Cardiac fibroblast (primary cell): ENCODE measurements around the gene SDR42E2.

ENCODE experiments used
- DNase-seq, 2 donors: peaks; one replicate each; pipeline versions ENCODE4 v3.0.0 to v3.0.0-alpha.2; 2010; ENCODE audit warnings: low read depth in 2 of 2
- H3K4me3 ChIP-seq, 2 donors: replicated peaks in 1 of 2; 1 replicate in 1 of 2; 2 replicates in 1 of 2; pipeline ENCODE4 v1.5.1; 2011; ENCODE audit warnings: low read depth in 2 of 2, low read length in 2 of 2, mild to moderate bottlenecking in 2 of 2, moderate library complexity in 1 of 2
- CTCF ChIP-seq: IDR thresholded peaks from one replicate; pipeline ENCODE4 v1.5.1; 2011; ENCODE audit warnings: low read depth, mild to moderate bottlenecking, low read length, inconsistent platforms

Gene SDR42E2

DNA sequence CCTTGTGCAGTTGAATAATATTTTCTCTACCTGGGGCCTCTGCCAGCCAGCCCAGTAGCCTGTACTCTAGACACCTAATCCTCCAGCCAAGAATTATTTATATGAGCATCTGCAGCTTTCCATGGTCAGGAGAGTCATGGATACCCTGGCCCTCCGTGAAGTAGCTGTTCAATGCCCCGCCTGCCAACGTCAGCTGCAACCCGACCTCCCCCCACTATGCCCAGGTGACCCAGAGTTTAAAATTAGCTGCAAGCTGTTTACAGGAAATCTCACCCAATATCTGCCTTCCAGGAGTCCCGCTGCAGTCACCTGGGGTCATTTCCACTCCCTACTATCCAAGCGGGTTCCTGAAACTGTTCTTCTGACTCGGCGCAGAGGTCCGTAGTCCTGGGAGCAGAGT lies 12.3 kb downstream of the SDR42E2 start:
- TF ChIP-seq CTCF = no peak
- no peak overlapping the region for H3K4me3 ChIP-seq
- no peak for DNase-seq

- no peak for TF ChIP-seq CTCF
- H3K4me3 ChIP-seq = no peak overlapping the region
- DNase-seq = no peak
Observed at GRCh38 chr16:22177968-22178930, 15.9 kb downstream of the SDR42E2 start.

DNA sequence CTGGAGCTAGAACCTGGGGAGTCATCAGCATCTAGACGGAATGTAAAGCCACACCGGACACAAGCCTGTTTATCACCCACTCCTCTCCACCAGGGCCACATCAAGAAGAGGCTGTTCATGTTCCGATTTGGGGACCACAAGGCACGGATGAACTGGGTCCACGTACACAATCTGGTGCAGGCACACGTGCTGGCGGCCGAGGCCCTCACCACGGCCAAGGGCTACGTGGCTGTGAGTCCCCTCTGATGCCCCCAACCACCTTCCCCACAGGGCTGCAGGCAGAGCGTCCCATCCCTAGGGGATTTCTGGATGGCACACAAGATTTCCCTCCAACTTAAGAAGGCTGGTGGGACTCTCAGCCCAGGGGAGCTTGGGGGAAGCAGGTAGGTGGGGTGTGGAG lies 19.1 kb downstream of the SDR42E2 start:
- H3K4me3 ChIP-seq = no peak overlapping the region
- no peak for DNase-seq
- no peak for TF ChIP-seq CTCF

GRCh38 chr16:22181843-22182242 lies 19.5 kb downstream of the SDR42E2 start:
- TF ChIP-seq CTCF = no peak
- no peak for DNase-seq
- no peak overlapping the region for H3K4me3 ChIP-seq

DNA sequence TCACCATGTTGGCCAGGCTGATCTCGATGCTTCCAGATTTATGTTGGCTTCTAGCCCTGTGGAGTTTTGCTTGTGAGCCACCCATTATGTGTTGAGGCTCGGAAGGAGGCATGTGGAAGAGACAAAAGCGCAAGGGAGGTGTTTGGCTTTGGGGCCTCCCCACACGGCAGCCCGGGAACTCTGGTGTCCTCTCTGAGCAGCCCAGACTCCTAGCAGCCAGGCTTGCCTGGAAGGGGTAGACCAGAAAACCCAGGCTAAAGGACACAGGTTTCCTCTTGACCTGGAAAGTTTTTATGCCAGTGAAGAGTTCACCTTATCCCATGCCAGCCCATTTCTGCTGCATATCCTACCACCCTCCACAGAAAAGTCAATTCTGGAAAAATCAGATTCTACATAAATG lies 21.0 kb downstream of the SDR42E2 start:
- DNase-seq = no peak
- H3K4me3 ChIP-seq = no peak overlapping the region
- no peak for TF ChIP-seq CTCF

GRCh38 chr16:22183901-22184614 lies 21.8 kb downstream of the SDR42E2 start:
- no peak overlapping the region for H3K4me3 ChIP-seq
- DNase-seq = no peak
- TF ChIP-seq CTCF = peak; percentile 44
